ENCODE results near the gene LRRC74B. TPM values are rescaled to one million over a fixed set of nuclear protein-coding genes. Genes with fewer than 3 reads are reported as not detected.

The LRRC74B gene
- total and polyA plus RNA-seq, 3 donors from 2014 or later, result 3.0 to 8.7 (median 5.4) TPM

DNA sequence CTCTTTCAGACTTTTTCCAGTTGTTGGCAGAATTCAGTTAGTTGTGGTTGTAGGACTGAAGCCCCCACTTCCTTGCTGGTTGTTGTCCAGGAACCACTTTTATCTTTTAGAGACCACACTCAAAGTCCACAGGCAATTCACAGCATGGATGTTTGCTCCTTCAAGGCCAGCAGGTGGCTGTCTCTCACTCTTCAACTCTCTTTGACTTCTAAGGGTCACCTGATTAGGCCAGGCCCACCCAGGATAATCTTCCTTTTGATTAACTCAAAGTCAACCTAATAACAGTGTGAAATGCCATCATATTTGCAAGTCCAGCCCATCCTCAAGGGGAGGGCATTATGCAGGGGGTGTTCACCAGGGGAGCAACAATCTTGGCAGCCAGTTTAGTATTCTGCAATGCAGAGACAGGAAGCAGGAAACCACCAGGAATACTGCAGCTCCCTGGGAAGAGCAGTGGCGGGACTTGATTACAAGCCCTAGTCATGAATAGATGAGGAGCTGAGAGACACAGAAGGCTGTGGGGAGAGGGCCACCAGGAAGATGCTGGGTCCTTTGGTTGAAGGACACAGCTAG, 52.4 kb downstream of the LRRC74B start:
- H3K36me3 ChIP-seq (ENCODE audit: low read depth, missing control alignments), result no peaks in the 10 kb centered on the region
- DNase-seq, result no peak
- WGBS, 2 donors, result 85 to 88% methylated on average over 1 of the region's 1 CpG
- no peak overlapping the region for H3K4me3 ChIP-seq
- H3K9me3 ChIP-seq, result no peaks in the 10 kb centered on the region
- intact Hi-C loops (cut with DNase I; ENCODE audit: low total_unique reads), result no loop called here
- H3K27me3 ChIP-seq, result no peaks in the 10 kb centered on the region
- TF ChIP-seq, protein P1, sequence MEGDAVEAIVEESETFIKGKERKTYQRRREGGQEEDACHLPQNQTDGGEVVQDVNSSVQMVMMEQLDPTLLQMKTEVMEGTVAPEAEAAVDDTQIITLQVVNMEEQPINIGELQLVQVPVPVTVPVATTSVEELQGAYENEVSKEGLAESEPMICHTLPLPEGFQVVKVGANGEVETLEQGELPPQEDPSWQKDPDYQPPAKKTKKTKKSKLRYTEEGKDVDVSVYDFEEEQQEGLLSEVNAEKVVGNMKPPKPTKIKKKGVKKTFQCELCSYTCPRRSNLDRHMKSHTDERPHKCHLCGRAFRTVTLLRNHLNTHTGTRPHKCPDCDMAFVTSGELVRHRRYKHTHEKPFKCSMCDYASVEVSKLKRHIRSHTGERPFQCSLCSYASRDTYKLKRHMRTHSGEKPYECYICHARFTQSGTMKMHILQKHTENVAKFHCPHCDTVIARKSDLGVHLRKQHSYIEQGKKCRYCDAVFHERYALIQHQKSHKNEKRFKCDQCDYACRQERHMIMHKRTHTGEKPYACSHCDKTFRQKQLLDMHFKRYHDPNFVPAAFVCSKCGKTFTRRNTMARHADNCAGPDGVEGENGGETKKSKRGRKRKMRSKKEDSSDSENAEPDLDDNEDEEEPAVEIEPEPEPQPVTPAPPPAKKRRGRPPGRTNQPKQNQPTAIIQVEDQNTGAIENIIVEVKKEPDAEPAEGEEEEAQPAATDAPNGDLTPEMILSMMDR (IDR thresholded peaks at IDR 0.05), result no peak
- no peak for TF ChIP-seq POLR2A (IDR thresholded peaks at IDR 0.05)
- H3K27ac ChIP-seq, result no peak overlapping the region
- peaks cover 3% of the 10 kb centered on the region for H3K4me1 ChIP-seq

DNA sequence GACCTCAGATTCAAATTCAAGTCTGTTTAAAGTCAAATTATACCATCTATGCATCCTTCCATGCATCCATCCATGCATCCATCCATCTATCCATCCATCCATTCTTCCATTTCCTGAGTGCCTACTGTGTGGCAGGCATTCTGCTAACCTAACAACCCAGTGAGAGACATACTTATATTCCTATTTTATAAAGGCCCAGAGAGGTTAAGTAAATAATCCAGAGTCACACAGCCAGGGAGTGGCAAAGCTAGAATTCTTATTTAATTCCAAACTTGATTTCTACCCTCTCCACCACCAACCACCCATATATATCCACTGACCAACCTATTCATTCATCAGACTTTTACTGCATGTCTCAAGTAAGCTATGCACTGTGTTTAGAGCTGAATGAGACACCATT, 53.8 kb downstream of the LRRC74B start:
- intact Hi-C loops (cut with DNase I; ENCODE audit: low total_unique reads), result no loop called here
- TF ChIP-seq, protein P1 (IDR thresholded peaks at IDR 0.05), result no peak
- H3K36me3 ChIP-seq (ENCODE audit: low read depth, missing control alignments), result no peaks in the 10 kb centered on the region

DNA sequence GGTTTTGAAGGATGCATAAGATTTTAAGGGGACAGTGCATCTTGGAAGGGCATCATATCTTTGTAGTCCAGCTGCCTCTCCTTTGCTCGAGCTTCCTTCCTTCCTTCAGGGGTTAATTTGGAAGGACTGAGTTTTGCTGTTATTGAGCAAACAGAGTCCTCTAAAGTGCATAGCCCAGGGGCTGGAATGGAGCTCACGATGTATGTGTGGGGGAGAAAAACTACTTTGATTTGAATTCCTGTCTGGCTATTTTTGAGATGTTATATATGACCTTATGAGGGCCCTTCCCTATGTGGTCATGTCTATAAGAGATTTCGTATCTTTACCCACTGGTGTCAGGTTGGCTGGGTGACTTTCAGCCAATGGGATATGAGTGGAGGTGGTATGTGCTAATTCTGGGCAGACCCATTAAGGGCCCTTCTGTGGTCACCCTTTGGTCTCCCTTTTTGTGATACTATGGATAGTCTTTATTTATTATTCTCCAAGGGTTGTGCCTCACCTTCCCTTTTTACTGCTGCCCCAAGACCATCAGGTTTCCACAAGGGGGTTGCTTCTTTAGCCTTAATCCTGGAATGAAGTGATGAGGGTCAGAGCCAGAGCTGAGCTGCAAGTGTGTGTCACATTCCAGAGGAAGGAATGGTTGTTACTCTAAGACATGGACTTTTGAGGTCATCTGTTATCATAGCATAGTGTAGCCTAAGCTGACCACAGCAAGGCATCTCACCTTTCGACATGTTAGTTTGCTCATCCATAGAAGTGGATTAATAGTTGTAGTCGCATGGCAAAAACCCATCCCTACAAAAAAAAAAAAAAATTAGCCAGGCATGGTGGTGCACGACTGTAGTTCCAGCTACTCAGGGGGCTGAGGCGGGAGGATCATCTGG, 54.6 kb downstream of the LRRC74B start:
- no peak for DNase-seq
- TF ChIP-seq, protein P1 (IDR thresholded peaks at IDR 0.05), result no peak
- no peak for TF ChIP-seq POLR2A (IDR thresholded peaks at IDR 0.05)
- H3K27me3 ChIP-seq, result no peaks in the 10 kb centered on the region
- no peaks in the 10 kb centered on the region for H3K36me3 ChIP-seq (ENCODE audit: low read depth, missing control alignments)
- 82% methylated on average over 7 of the region's 7 CpGs for WGBS, 2 donors
- no peak overlapping the region for H3K27ac ChIP-seq
- no peak overlapping the region for H3K4me3 ChIP-seq
- H3K9me3 ChIP-seq, result no peaks in the 10 kb centered on the region
- intact Hi-C loops (cut with DNase I; ENCODE audit: low total_unique reads), result no loop called here
- peaks cover 3% of the 10 kb centered on the region for H3K4me1 ChIP-seq

More for the DNA sequence above, 53.8 kb downstream of the LRRC74B start:
- no peak for DNase-seq
- Histone ChIP-seq H3K4me1 (peaks cover 3% of the 10 kb centered on the region), H3K4me3 (no peak overlapping the region), H3K9me3 (no peaks in the 10 kb centered on the region), H3K27me3 (no peaks in the 10 kb centered on the region), H3K27ac (no peak overlapping the region)

DNA sequence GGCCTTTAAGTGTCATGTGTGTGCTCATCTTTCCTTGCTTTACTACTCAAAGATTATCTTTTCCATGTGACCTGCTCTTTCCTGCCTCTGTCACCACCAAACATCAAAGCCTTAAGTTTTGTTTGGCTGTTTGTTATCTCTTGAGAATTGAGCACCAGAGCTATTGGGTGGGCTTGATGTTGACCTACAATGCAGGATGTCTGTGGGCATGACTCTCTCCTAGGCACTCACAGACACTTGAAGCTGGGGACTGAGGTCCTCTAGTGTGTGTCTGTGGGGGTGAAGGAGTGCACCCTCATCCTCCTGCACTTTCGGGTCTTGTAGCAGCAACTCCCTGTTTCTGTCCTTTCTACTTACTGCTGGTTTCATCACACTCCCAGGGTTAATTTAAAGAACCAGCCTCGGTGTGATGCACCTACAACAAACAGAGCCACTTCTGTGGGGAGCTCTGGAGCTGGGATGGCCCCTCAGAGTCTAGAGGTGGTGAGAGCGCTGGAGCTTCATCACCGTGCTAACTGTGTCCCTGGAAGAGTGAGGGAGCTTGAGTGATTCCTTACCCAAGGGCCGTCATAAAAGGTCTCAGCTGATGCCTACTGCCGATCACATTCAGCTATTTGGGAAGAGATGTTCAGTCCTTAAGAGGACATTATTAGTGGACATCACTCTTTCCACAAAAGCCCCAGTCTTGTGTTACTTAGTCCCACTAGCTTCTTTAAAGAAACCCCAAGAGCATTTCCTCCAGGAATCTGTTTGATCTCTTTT, 56.3 kb downstream of the LRRC74B start:
- intact Hi-C loops (cut with DNase I; ENCODE audit: low total_unique reads), result no loop called here
- 72 to 88% methylated on average over 5 to 6 of the region's 6 CpGs for WGBS, 2 donors

More for the DNA sequence above, 56.3 kb downstream of the LRRC74B start:
- H3K36me3 ChIP-seq (ENCODE audit: low read depth, missing control alignments), result no peaks in the 10 kb centered on the region
- H3K4me1 ChIP-seq, result peaks cover 3% of the 10 kb centered on the region
- H3K27me3 ChIP-seq, result no peaks in the 10 kb centered on the region
- no peak overlapping the region for H3K4me3 ChIP-seq
- no peaks in the 10 kb centered on the region for H3K9me3 ChIP-seq
- no peak overlapping the region for H3K27ac ChIP-seq
- no peak for TF ChIP-seq POLR2A (IDR thresholded peaks at IDR 0.05)
- TF ChIP-seq, protein P1 (IDR thresholded peaks at IDR 0.05), result no peak
- no peak for DNase-seq
